Muscle layer of duodenum (tissue), 2 donors: ENCODE data around the gene EXOSC1.
"Not testable (repeated sequence)": the region's sequence is repeated elsewhere in the genome, so short reads cannot be mapped to it uniquely, and the experiment has no call there.

Source experiments
- H3K27ac ChIP-seq: one replicate; pipeline ENCODE4 v1.7.0; 2013; ENCODE audit warnings: mild to moderate bottlenecking, low read length
- H3K27me3 ChIP-seq: one replicate; pipeline ENCODE4 v1.7.0; 2013; ENCODE audit warnings: low read depth, mild to moderate bottlenecking, control low read depth, low read length
- H3K36me3 ChIP-seq, 2 donors: one replicate each; pipeline ENCODE4 v1.7.0; 2013; ENCODE audit warnings: low read length in 2 of 2, control low read depth in 1 of 2, mild to moderate bottlenecking in 1 of 2; ENCODE audit not compliant: insufficient read depth in 2 of 2, control insufficient read depth in 1 of 2
- H3K4me1 ChIP-seq, 2 donors: one replicate each; pipeline ENCODE4 v1.7.0; 2013; ENCODE audit warnings: low read length in 2 of 2, mild to moderate bottlenecking in 2 of 2, control low read depth in 1 of 2, moderate library complexity in 1 of 2; ENCODE audit not compliant: insufficient read depth in 2 of 2, control insufficient read depth in 1 of 2
- H3K4me3 ChIP-seq, 2 donors: one replicate each; pipeline ENCODE4 v1.7.0; 2013; ENCODE audit warnings: low read length in 2 of 2, low read depth in 1 of 2, mild to moderate bottlenecking in 1 of 2
- H3K9me3 ChIP-seq, 2 donors: one replicate each; pipeline ENCODE4 v1.7.0; 2013; ENCODE audit warnings: low read length in 2 of 2, control low read depth in 1 of 2, mild to moderate bottlenecking in 1 of 2; ENCODE audit not compliant: control insufficient read depth in 1 of 2
- donor health status: healthy.

Gene EXOSC1

GRCh38 chr10:97445722-97446639 is at the start of gene EXOSC1, which contains the start of gene ZDHHC16:
TSS of gene EXOSC1 (minus strand) at chr10:97446006. CDS start at chr10:97445985, 21 bp downstream.
TSS of gene ZDHHC16 (plus strand) at chr10:97446175. CDS start at chr10:97451676, 5,501 bp downstream.
- Histone ChIP-seq H3K27me3 (no peaks in the 10 kb centered on the region), H3K36me3 (peaks cover 0 to 3% of the 10 kb centered on the region in 2 donors), H3K27ac (peak within 1 kb of the TSS; percentile 73), H3K4me3 (peak within 1 kb of the TSS; percentile 82 to 100), H3K9me3 (no peaks in the 10 kb centered on the region), H3K4me1 (peaks cover 6 to 27% of the 10 kb centered on the region in 2 donors)

GRCh38 chr10:97494863-97495506 is 49.2 kb upstream of the EXOSC1 start:
- Histone ChIP-seq H3K36me3 (no peaks in the 10 kb centered on the region), H3K4me3 (no peak overlapping the region), H3K27ac (peak overlapping the region; percentile 1), H3K27me3 (no peaks in the 10 kb centered on the region), H3K9me3 (no peaks in the 10 kb centered on the region), H3K4me1 (peaks cover 10 to 52% of the 10 kb centered on the region in 2 donors)

GRCh38 chr10:97494151-97494550 is 48.3 kb upstream of the EXOSC1 start:
- no peaks in the 10 kb centered on the region for H3K27me3 ChIP-seq
- no peaks in the 10 kb centered on the region for H3K36me3 ChIP-seq
- H3K9me3 ChIP-seq: no peaks in the 10 kb centered on the region
- H3K4me3 ChIP-seq: no peak overlapping the region
- peak overlapping the region; percentile 1 for H3K27ac ChIP-seq
- peaks cover 10 to 59% of the 10 kb centered on the region in 2 donors for H3K4me1 ChIP-seq

GRCh38 chr10:97490592-97490991 is 44.8 kb upstream of the EXOSC1 start:
- Histone ChIP-seq H3K27ac (peak overlapping the region; percentile 9), H3K36me3 (no peaks in the 10 kb centered on the region), H3K4me3 (no peak overlapping the region), H3K4me1 (peaks cover 10 to 41% of the 10 kb centered on the region in 2 donors), H3K27me3 (no peaks in the 10 kb centered on the region), H3K9me3 (no peaks in the 10 kb centered on the region)

- no peaks in the 10 kb centered on the region for H3K9me3 ChIP-seq
- H3K36me3 ChIP-seq: peaks cover 11 to 13% of the 10 kb centered on the region in 2 donors
- H3K27ac ChIP-seq: no peak overlapping the region
- H3K4me1 ChIP-seq: peaks cover 0 to 15% of the 10 kb centered on the region in 2 donors
- H3K4me3 ChIP-seq: no peak overlapping the region
- H3K27me3 ChIP-seq: no peaks in the 10 kb centered on the region
Measured at GRCh38 chr10:97485647-97486281, 40.0 kb upstream of the EXOSC1 start.

GRCh38 chr10:97483921-97484320 is 38.1 kb upstream of the EXOSC1 start:
- Histone ChIP-seq H3K36me3 (peaks cover 15 to 29% of the 10 kb centered on the region in 2 donors), H3K4me1 (no peaks in the 10 kb centered on the region), H3K9me3 (no peaks in the 10 kb centered on the region), H3K27ac (no peak overlapping the region), H3K27me3 (no peaks in the 10 kb centered on the region), H3K4me3 (no peak overlapping the region)

- Histone ChIP-seq H3K27ac (no peak overlapping the region), H3K4me1 (no peaks in the 10 kb centered on the region), H3K36me3 (peaks cover 17 to 31% of the 10 kb centered on the region in 2 donors), H3K4me3 (no peak overlapping the region), H3K9me3 (no peaks in the 10 kb centered on the region), H3K27me3 (no peaks in the 10 kb centered on the region)
Measured at GRCh38 chr10:97483506-97483905, 37.7 kb upstream of the EXOSC1 start.

- Histone ChIP-seq H3K27ac (no peak overlapping the region), H3K4me3 (no peak overlapping the region), H3K4me1 (no peaks in the 10 kb centered on the region), H3K9me3 (no peaks in the 10 kb centered on the region), H3K27me3 (no peaks in the 10 kb centered on the region), H3K36me3 (peaks cover 28 to 39% of the 10 kb centered on the region in 2 donors)
Measured at GRCh38 chr10:97482381-97482780, 36.6 kb upstream of the EXOSC1 start.

- no peaks in the 10 kb centered on the region for H3K9me3 ChIP-seq
Measured at GRCh38 chr10:97481071-97481470, 35.3 kb upstream of the EXOSC1 start.

GRCh38 chr10:97479939-97480338 is 34.1 kb upstream of the EXOSC1 start:
- Histone ChIP-seq H3K36me3 (peaks cover 48 to 64% of the 10 kb centered on the region in 2 donors), H3K4me1 (no peaks in the 10 kb centered on the region), H3K4me3 (no peak overlapping the region), H3K27me3 (no peaks in the 10 kb centered on the region), H3K27ac (no peak overlapping the region), H3K9me3 (no peaks in the 10 kb centered on the region)

More at GRCh38 chr10:97481071-97481470, 35.3 kb upstream of the EXOSC1 start:
- no peak overlapping the region for H3K4me3 ChIP-seq
- peaks cover 39 to 52% of the 10 kb centered on the region in 2 donors for H3K36me3 ChIP-seq
- no peak overlapping the region for H3K27ac ChIP-seq
- no peaks in the 10 kb centered on the region for H3K4me1 ChIP-seq
- no peaks in the 10 kb centered on the region for H3K27me3 ChIP-seq

- H3K27me3 ChIP-seq, H3K27ac ChIP-seq, H3K4me1 ChIP-seq, H3K4me3 ChIP-seq, H3K9me3 ChIP-seq: not testable (repeated sequence)
- peaks cover 53 to 69% of the 10 kb centered on the region in 2 donors for H3K36me3 ChIP-seq
Measured at GRCh38 chr10:97479410-97479809, 33.6 kb upstream of the EXOSC1 start.
